Activated CD4-positive, alpha-beta T cell treated with anti-CD3 and anti-CD28 coated beads, Interleukin-2, Interleukin-6, amounts not matched to agents 100 ng/mL and 50 ng/mL, durations not matched to agents 16 hours and 8 hours (primary cell): Measurements from ENCODE around the gene PROSER3.

ENCODE experiments used
- DNase-seq: peaks from one replicate; pipeline ENCODE4 v3.0.0-alpha.2; 2020

The PROSER3 gene

GRCh38 chr19:35779033-35779432, 21.1 kb downstream of the PROSER3 start:
- no peak for DNase-seq

- no peak for DNase-seq
These were observed 22.1 kb downstream of the PROSER3 start for GRCh38 chr19:35780058-35780457.

GRCh38 chr19:35780717-35781116, 22.7 kb downstream of the PROSER3 start:
- DNase-seq = no peak

GRCh38 chr19:35781650-35782049, 23.7 kb downstream of the PROSER3 start:
- no peak for DNase-seq

GRCh38 chr19:35782589-35782988, 24.6 kb downstream of the PROSER3 start:
- DNase-seq = no peak

- DNase-seq = no peak
These were observed 25.8 kb downstream of the PROSER3 start for GRCh38 chr19:35783469-35784434.

- DNase-seq = no peak
These were observed 26.7 kb downstream of the PROSER3 start for GRCh38 chr19:35784503-35785338.

- DNase-seq = no peak
These were observed 27.3 kb downstream of the PROSER3 start for GRCh38 chr19:35785339-35785627.

GRCh38 chr19:35786299-35787160, 28.6 kb downstream of the PROSER3 start:
- DNase-seq = no peak

GRCh38 chr19:35787227-35787799, 29.3 kb downstream of the PROSER3 start:
- DNase-seq = no peak

GRCh38 chr19:35788205-35788960, 30.4 kb downstream of the PROSER3 start:
- DNase-seq = no peak

- no peak for DNase-seq
These were observed 31.4 kb downstream of the PROSER3 start for GRCh38 chr19:35789195-35789977.

GRCh38 chr19:35789978-35790944, 32.3 kb downstream of the PROSER3 start:
- DNase-seq = no peak

- peak; percentile 19 for DNase-seq
These were observed 33.2 kb downstream of the PROSER3 start for GRCh38 chr19:35790981-35791813.

GRCh38 chr19:35791814-35792279, 33.9 kb downstream of the PROSER3 start:
- no peak for DNase-seq

GRCh38 chr19:35792312-35792711, 34.3 kb downstream of the PROSER3 start:
- no peak for DNase-seq

GRCh38 chr19:35792888-35793287, 34.9 kb downstream of the PROSER3 start:
- no peak for DNase-seq

GRCh38 chr19:35793381-35794165, 35.6 kb downstream of the PROSER3 start:
- no peak for DNase-seq
